ENCODE measurements around the gene CAB39L.
"Not testable (repeated sequence)": the region's sequence is repeated elsewhere in the genome, so short reads cannot be mapped to it uniquely, and the experiment has no call there.

CAB39L gene

GRCh38 chr13:49348751-49349150, 95.1 kb downstream of the CAB39L start:
- no peak for DNase-seq (ENCODE audit: low read depth in 1 of 2, low spot score in 1 of 2)

GRCh38 chr13:49347650-49348385, 96.0 kb downstream of the CAB39L start:
- DNase-seq (ENCODE audit: low read depth in 1 of 2, low spot score in 1 of 2) = no peak

DNA sequence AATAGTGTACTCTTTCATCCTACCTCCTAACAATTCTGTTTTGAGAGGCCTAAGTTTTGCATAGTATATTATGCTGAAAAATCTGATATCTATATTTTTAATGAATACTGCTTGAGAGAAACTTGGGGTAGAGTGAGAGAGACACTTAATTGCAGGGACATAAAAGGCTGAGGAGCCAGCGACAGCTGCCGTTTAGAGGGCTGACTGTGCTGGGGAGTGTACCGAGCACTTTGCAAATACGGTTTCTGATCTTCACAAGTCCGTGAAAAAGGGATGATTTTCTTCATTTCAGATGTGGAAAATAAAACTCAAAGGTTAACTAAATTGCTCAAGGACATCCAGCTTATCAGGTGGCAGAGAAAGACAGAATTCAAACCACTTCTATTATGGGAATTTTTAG, 97.4 kb downstream of the CAB39L start:
- DNase-seq (ENCODE audit: low read depth in 1 of 2, low spot score in 1 of 2) = no peak

DNA sequence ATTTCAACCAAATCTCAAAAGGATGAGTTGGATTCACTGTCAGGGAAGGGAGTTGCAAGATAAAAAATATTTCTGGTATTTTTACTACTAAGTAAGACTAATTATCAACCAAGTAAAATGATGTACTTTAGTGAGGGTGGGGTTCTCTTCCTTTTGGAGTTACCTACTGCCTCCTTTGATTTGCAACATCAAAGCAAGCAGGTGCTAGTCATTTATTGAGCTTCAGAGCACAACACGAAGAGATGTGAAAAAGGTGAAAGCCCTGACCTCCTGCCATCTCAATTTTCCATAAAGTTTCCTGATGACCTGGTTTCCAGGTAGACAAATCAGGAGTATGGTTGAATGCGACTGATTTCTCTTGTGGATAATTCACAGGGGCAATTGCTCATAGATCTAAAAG, 100.1 kb downstream of the CAB39L start:
- no peak for DNase-seq (ENCODE audit: low read depth in 1 of 2, low spot score in 1 of 2)

GRCh38 chr13:49343255-49343654, 100.6 kb downstream of the CAB39L start:
- DNase-seq (ENCODE audit: low read depth in 1 of 2, low spot score in 1 of 2) = no peak

DNA sequence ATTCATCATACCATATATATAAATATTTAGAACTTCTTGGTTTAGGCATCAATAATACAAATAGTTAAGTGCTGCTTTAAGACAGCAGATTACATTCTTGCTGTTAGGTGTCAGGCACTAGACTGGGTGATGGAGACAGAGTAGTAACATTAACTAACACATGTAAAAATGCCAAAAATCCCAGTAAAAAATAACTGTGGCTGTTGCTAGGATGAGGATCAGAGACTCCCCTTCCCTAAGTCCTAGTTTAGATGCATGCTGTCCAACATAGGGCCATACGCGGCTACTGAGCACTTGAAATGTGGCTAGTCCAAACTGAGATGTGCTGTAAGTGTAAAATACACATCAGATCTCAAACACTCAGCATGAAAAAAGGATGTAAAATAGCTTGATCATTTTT, 101.4 kb downstream of the CAB39L start:
- DNase-seq (ENCODE audit: low read depth in 1 of 2, low spot score in 1 of 2) = no peak

DNA sequence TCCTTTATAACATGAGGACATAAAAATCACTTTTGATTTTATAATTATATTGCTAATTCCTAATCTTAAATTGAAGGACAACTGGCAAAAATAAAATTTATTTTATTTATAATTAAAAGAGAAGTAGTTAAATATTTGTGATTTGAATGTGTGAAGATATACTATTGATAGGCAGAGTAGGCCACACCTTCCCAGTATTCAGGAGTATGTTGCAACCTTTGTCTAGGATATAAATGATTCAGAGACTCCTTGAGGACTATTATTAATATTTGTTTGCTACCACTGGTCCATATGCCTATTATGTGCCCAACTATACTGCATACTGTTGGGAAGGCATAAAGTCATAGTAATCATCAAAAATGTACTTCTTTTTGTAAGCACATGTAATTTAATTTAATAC, 101.9 kb downstream of the CAB39L start:
- DNase-seq (ENCODE audit: low read depth in 1 of 2, low spot score in 1 of 2) = no peak

DNA sequence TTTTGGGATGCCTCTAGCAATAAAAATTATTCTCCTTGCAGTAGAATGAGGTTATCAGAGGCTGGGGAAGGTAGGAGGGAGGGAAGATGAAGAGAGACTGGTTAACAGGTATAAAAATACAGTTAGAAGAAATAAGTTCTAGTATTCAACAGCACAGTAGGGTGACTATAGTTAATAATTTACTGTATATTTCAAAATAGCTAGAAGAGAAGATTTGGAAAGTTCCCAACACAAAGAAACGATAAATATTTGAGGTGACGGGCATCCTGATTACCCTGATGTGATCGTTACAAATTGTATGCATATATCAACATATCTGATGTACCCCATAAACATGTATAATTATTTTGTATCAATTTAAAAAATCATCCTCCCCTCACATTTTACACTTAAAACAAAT, 102.3 kb downstream of the CAB39L start:
- no peak for DNase-seq (ENCODE audit: low read depth in 1 of 2, low spot score in 1 of 2)

- DNase-seq (ENCODE audit: low read depth in 1 of 2, low spot score in 1 of 2) = no peak
These were observed 103.7 kb downstream of the CAB39L start for GRCh38 chr13:49340161-49340560.

- no peak for DNase-seq (ENCODE audit: low read depth in 1 of 2, low spot score in 1 of 2)
These were observed 107.2 kb downstream of the CAB39L start for GRCh38 chr13:49336655-49337054.

DNA sequence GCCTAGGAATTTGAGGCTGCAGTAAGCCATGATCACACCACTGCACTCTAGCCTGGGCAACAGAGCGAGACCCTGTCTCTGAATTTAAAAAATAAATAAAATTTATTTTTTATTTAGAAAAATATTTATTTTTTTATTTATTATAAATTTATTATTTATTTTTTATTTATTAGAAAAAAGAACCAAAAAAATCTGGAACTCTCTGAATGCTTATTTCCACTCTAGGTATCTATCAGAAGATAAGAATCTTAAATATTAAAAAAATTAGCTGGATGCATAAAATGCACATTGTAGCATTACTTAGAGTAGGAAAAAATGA, 113.4 kb downstream of the CAB39L start:
- no peak for DNase-seq (ENCODE audit: low read depth in 1 of 2, low spot score in 1 of 2)

DNA sequence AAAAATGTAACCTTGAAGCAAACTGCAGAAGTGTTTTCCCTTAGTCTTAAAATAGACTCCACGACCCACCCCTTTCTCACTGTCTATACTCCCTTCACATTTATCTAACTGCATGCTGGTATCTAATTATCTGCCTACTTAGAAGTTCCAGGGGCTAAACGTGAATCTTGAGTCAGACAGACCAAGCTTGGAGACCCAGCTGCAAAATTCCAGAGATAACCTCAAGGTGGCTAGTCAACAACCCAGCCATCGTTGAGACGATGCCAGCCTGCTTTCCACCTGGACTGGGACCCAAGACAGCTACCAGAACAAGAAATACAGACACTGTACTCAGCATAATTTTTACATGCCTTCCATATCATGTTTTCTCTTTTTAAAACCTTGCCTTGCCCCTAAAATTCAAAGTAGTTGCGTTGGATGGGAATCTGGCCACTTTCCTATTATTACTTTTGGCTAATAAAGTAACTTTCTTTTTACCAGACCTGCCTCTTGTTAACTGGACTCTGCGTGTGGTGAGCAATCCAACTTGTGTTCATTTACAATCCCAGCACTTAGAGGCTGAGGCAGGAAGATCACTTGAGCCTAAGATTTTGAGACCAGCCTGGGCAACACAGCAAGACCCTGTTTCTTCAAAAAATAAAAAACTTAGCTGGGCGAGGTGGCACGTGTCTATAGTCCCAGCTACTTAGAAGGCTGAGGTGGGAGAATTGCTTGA, 113.9 kb downstream of the CAB39L start:
- no peak for DNase-seq (ENCODE audit: low read depth in 1 of 2, low spot score in 1 of 2)

- not testable (repeated sequence) for DNase-seq (ENCODE audit: low read depth in 1 of 2, low spot score in 1 of 2)
These were observed 116.7 kb downstream of the CAB39L start for GRCh38 chr13:49327145-49327544.

DNA sequence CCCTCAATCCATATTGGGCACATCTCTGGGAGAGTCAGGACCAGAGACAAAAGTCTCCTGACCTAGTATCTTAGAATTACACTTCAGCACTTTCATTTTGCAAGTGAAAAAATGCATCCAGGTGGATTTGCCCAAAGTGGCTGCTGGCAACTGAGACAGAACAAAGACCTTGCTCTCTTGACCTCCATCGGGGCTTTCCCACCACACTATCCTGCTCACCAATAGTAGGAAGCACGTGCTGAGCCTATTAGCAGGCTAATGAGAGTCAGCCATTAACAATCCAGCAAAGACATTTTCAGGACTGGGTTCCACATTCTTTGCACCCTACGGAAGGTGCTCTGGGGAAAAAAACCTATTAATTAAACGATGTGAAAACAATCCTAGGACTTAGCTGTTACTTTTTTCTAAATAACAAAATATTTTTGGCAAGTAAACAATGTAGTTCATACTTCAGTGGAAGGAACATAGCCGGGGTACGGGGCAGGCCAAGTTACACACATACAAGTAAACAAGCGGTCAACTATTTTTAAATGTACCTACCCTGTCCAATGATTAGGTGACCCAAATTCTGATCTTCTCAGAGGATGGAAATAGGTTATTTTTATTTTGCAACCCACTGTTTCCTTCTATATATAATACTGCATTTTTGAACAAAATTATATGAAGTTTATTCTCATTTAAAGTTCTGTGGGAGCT, 117.5 kb downstream of the CAB39L start:
- DNase-seq (ENCODE audit: low read depth in 1 of 2, low spot score in 1 of 2) = no peak

GRCh38 chr13:49323344-49323743, 120.5 kb downstream of the CAB39L start:
- DNase-seq (ENCODE audit: low read depth in 1 of 2, low spot score in 1 of 2) = no peak

- no peak for DNase-seq (ENCODE audit: low read depth in 1 of 2, low spot score in 1 of 2)
These were observed 121.2 kb downstream of the CAB39L start for GRCh38 chr13:49322702-49323101.

GRCh38 chr13:49320975-49321374, 122.9 kb downstream of the CAB39L start:
- no peak for DNase-seq (ENCODE audit: low read depth in 1 of 2, low spot score in 1 of 2)

GRCh38 chr13:49319951-49320350, 123.9 kb downstream of the CAB39L start:
- no peak for DNase-seq (ENCODE audit: low read depth in 1 of 2, low spot score in 1 of 2)

DNA sequence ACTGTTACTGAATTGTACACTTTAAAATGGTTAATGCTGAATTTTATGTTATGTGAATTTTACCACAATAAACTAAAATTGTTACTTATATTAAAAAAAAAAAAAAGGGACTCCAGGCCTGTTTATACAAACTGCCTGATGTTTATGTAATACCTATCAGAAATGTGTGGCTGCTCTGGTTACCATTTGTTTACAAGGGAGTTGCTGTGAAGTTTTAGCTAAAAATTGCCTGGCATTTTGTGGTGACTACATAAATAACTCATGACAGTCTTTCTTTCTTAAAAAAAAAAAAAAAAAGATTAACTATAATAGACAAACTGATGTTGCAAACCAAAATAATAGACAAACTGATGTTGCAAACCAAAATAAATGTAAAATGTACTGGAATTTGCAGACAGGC, 124.3 kb downstream of the CAB39L start:
- no peak for DNase-seq (ENCODE audit: low read depth in 1 of 2, low spot score in 1 of 2)

DNA sequence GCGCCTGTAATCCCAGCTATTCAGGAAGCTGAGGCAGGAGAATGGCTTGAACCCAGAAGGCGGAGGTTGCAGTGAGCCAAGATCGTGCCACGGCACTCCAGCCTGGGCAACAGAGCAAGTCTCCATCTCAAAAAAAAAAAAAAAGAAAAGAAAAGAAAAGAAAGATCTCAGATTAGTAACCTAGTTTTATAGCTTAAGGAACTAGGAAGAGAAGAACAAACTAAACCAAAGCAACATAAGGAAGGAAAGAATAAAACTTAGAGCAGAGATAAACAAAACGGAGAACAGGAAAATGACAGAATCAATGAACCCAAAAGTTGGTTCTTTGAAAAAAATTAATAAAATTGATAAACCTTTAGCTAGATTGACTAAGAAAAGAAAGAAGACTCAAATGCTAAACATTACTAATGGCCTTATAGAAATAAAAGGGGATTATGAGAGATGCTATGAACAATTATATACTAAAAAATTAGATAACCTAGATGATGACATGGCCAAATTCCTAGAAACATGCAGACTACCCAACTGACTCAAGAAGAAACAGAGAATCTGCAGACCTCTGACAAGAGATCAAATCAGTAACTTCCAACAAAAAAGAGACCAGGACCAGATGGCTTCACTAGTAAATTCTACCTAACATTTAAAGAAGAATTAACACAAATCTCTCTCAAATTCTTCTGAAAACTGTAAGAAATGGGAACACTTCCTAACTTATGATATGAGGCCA, 127.9 kb downstream of the CAB39L start:
- DNase-seq (ENCODE audit: low read depth in 1 of 2, low spot score in 1 of 2) = no peak

- DNase-seq (ENCODE audit: low read depth in 1 of 2, low spot score in 1 of 2) = no peak
These were observed 128.8 kb downstream of the CAB39L start for GRCh38 chr13:49315036-49315565.
